GM12891 (cell line): ENCODE measurements around the gene SMAD4.

Experiments used
- POLR2A ChIP-seq: IDR thresholded peaks from 2 replicates; pipeline ENCODE4 v1.6.1; 2011; ENCODE audit warnings: low read depth, low read length, control low read depth
- POLR2AphosphoS5 ChIP-seq: IDR thresholded peaks from 2 replicates; pipeline ENCODE4 v1.6.1; 2011; ENCODE audit warnings: low read depth, low read length, control low read depth
- SPI1 ChIP-seq: IDR thresholded peaks from 2 replicates; pipeline ENCODE4 v1.6.1; 2011; ENCODE audit warnings: low read depth, low read length, control low read depth
- TAF1 ChIP-seq: IDR thresholded peaks from 2 replicates; pipeline ENCODE4 v1.6.1; 2011; ENCODE audit warnings: low read depth, low read length, control low read depth

DNA sequence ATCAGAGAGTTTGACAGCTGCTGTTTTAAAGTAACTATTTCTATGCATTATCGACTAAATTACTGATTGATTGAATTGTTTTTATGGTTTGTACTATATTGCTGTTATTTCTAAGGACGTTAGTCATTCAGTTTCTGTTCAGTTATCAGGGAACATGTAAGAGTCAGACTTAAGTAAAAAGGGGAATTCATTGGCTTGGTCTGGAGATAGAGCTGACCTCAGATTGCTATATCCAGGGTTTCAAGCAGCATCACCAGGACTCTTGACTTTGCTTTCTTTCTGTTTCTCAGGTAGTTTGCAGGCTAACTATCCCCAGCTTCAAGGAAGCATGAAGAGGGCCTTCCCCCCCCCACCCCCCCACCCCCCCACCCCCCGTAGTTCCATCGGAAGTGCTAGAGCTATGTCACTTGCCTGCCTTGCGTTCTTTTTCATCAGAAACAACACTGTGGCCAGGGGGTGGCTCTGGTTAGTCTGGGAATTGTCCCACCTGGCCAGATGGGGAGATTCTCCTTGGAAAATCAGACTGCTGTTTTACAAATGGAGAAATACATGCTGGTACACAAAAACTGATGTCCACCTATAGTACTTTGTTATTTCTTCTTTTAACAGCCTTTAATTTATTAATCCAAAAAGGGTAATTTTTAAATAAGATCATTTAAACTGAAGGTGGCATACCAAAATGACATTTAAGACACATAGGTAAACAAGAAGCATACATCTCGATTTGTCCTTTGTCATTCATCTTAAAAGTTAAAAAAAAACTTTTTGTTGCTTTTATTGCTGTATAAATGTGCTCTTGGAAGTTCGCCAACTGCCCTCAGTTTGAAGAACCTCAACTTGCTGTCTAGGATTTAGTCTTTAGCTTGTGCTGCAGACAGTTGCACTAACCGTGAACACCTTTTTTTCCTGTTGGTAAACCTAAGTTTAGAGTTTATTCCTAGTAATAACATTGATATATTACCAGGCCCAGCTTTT, 9.4 kb downstream of the SMAD4 start:
- TF ChIP-seq TAF1 = no peak
- no peak for TF ChIP-seq POLR2A
- no peak for TF ChIP-seq POLR2AphosphoS5
- TF ChIP-seq SPI1 = no peak
